ENCODE measurements around the gene APC.

The APC gene

GRCh38 chr5:112772124-112772523 lies 34.4 kb downstream of the APC start:
- Histone ChIP-seq H3K9ac (ENCODE audit: low read depth in 1 of 2, low read length in 2 of 2) (no peak overlapping the region), H3K36me3 (ENCODE audit: control insufficient read depth in 1 of 2, insufficient read depth in 2 of 2, low read length in 2 of 2) (peaks cover 7 to 10% of the 10 kb centered on the region in 2 donors), H3K9me3 (ENCODE audit: control insufficient read depth in 1 of 2, low read length in 2 of 2) (no peaks in the 10 kb centered on the region), H3K27ac (ENCODE audit: low read depth, low read length) (no peak overlapping the region), H3K4me1 (ENCODE audit: control insufficient read depth in 1 of 2, insufficient read depth in 2 of 2, low read length in 2 of 2) (peaks cover 0 to 7% of the 10 kb centered on the region in 2 donors), H3K27me3 (ENCODE audit: control insufficient read depth in 1 of 2, insufficient read depth in 2 of 2, low read length in 2 of 2) (no peaks in the 10 kb centered on the region), H3K4me3 (ENCODE audit: low read depth in 1 of 2, low read length in 2 of 2) (no peak overlapping the region)

- H3K4me3 ChIP-seq (ENCODE audit: low read depth in 1 of 2, low read length in 2 of 2): no peak overlapping the region
- H3K9ac ChIP-seq (ENCODE audit: low read depth in 1 of 2, low read length in 2 of 2): no peak overlapping the region
- no peaks in the 10 kb centered on the region for H3K27me3 ChIP-seq (ENCODE audit: control insufficient read depth in 1 of 2, insufficient read depth in 2 of 2, low read length in 2 of 2)
- peaks cover 5 to 9% of the 10 kb centered on the region in 2 donors for H3K36me3 ChIP-seq (ENCODE audit: control insufficient read depth in 1 of 2, insufficient read depth in 2 of 2, low read length in 2 of 2)
- H3K9me3 ChIP-seq (ENCODE audit: control insufficient read depth in 1 of 2, low read length in 2 of 2): no peaks in the 10 kb centered on the region
- H3K27ac ChIP-seq (ENCODE audit: low read depth, low read length): no peak overlapping the region
- peaks cover 0 to 4% of the 10 kb centered on the region in 2 donors for H3K4me1 ChIP-seq (ENCODE audit: control insufficient read depth in 1 of 2, insufficient read depth in 2 of 2, low read length in 2 of 2)
Observed at GRCh38 chr5:112776301-112776856, 38.7 kb downstream of the APC start.

GRCh38 chr5:112779531-112779930 lies 41.8 kb downstream of the APC start:
- H3K36me3 ChIP-seq (ENCODE audit: control insufficient read depth in 1 of 2, insufficient read depth in 2 of 2, low read length in 2 of 2): peaks cover 8 to 19% of the 10 kb centered on the region in 2 donors
- H3K27me3 ChIP-seq (ENCODE audit: control insufficient read depth in 1 of 2, insufficient read depth in 2 of 2, low read length in 2 of 2): no peaks in the 10 kb centered on the region
- H3K9me3 ChIP-seq (ENCODE audit: control insufficient read depth in 1 of 2, low read length in 2 of 2): no peaks in the 10 kb centered on the region
- no peak overlapping the region for H3K27ac ChIP-seq (ENCODE audit: low read depth, low read length)
- no peaks in the 10 kb centered on the region for H3K4me1 ChIP-seq (ENCODE audit: control insufficient read depth in 1 of 2, insufficient read depth in 2 of 2, low read length in 2 of 2)
- H3K9ac ChIP-seq (ENCODE audit: low read depth in 1 of 2, low read length in 2 of 2): no peak overlapping the region
- no peak overlapping the region for H3K4me3 ChIP-seq (ENCODE audit: low read depth in 1 of 2, low read length in 2 of 2)

- Histone ChIP-seq H3K9ac (ENCODE audit: low read depth in 1 of 2, low read length in 2 of 2) (no peak overlapping the region), H3K4me3 (ENCODE audit: low read depth in 1 of 2, low read length in 2 of 2) (no peak overlapping the region), H3K36me3 (ENCODE audit: control insufficient read depth in 1 of 2, insufficient read depth in 2 of 2, low read length in 2 of 2) (peaks cover 3 to 23% of the 10 kb centered on the region in 2 donors), H3K27ac (ENCODE audit: low read depth, low read length) (peak overlapping the region; percentile 14), H3K9me3 (ENCODE audit: control insufficient read depth in 1 of 2, low read length in 2 of 2) (no peaks in the 10 kb centered on the region), H3K4me1 (ENCODE audit: control insufficient read depth in 1 of 2, insufficient read depth in 2 of 2, low read length in 2 of 2) (no peaks in the 10 kb centered on the region), H3K27me3 (ENCODE audit: control insufficient read depth in 1 of 2, insufficient read depth in 2 of 2, low read length in 2 of 2) (no peaks in the 10 kb centered on the region)
Observed at GRCh38 chr5:112784726-112785125, 47.0 kb downstream of the APC start.

- no peak overlapping the region for H3K4me3 ChIP-seq (ENCODE audit: low read depth in 1 of 2, low read length in 2 of 2)
- no peak overlapping the region for H3K9ac ChIP-seq (ENCODE audit: low read depth in 1 of 2, low read length in 2 of 2)
- no peaks in the 10 kb centered on the region for H3K4me1 ChIP-seq (ENCODE audit: control insufficient read depth in 1 of 2, insufficient read depth in 2 of 2, low read length in 2 of 2)
- no peaks in the 10 kb centered on the region for H3K27me3 ChIP-seq (ENCODE audit: control insufficient read depth in 1 of 2, insufficient read depth in 2 of 2, low read length in 2 of 2)
- peaks cover 1 to 8% of the 10 kb centered on the region in 2 donors for H3K36me3 ChIP-seq (ENCODE audit: control insufficient read depth in 1 of 2, insufficient read depth in 2 of 2, low read length in 2 of 2)
- no peaks in the 10 kb centered on the region for H3K9me3 ChIP-seq (ENCODE audit: control insufficient read depth in 1 of 2, low read length in 2 of 2)
- H3K27ac ChIP-seq (ENCODE audit: low read depth, low read length): no peak overlapping the region
Observed at GRCh38 chr5:112787261-112787660, 49.6 kb downstream of the APC start.

- H3K4me1 ChIP-seq (ENCODE audit: control insufficient read depth in 1 of 2, insufficient read depth in 2 of 2, low read length in 2 of 2): no peaks in the 10 kb centered on the region
- H3K27me3 ChIP-seq (ENCODE audit: control insufficient read depth in 1 of 2, insufficient read depth in 2 of 2, low read length in 2 of 2): no peaks in the 10 kb centered on the region
- no peak overlapping the region for H3K4me3 ChIP-seq (ENCODE audit: low read depth in 1 of 2, low read length in 2 of 2)
- H3K9ac ChIP-seq (ENCODE audit: low read depth in 1 of 2, low read length in 2 of 2): no peak overlapping the region
- no peak overlapping the region for H3K27ac ChIP-seq (ENCODE audit: low read depth, low read length)
- H3K9me3 ChIP-seq (ENCODE audit: control insufficient read depth in 1 of 2, low read length in 2 of 2): no peaks in the 10 kb centered on the region
- H3K36me3 ChIP-seq (ENCODE audit: control insufficient read depth in 1 of 2, insufficient read depth in 2 of 2, low read length in 2 of 2): peaks cover 2 to 9% of the 10 kb centered on the region in 2 donors
Observed at GRCh38 chr5:112787896-112788295, 50.2 kb downstream of the APC start.

GRCh38 chr5:112793201-112793600 lies 55.5 kb downstream of the APC start:
- Histone ChIP-seq H3K4me1 (ENCODE audit: control insufficient read depth in 1 of 2, insufficient read depth in 2 of 2, low read length in 2 of 2) (no peaks in the 10 kb centered on the region), H3K4me3 (ENCODE audit: low read depth in 1 of 2, low read length in 2 of 2) (no peak overlapping the region), H3K36me3 (ENCODE audit: control insufficient read depth in 1 of 2, insufficient read depth in 2 of 2, low read length in 2 of 2) (peaks cover 11 to 16% of the 10 kb centered on the region in 2 donors), H3K9ac (ENCODE audit: low read depth in 1 of 2, low read length in 2 of 2) (no peak overlapping the region), H3K27ac (ENCODE audit: low read depth, low read length) (no peak overlapping the region), H3K9me3 (ENCODE audit: control insufficient read depth in 1 of 2, low read length in 2 of 2) (no peaks in the 10 kb centered on the region), H3K27me3 (ENCODE audit: control insufficient read depth in 1 of 2, insufficient read depth in 2 of 2, low read length in 2 of 2) (no peaks in the 10 kb centered on the region)

- peaks cover 12 to 16% of the 10 kb centered on the region in 2 donors for H3K36me3 ChIP-seq (ENCODE audit: control insufficient read depth in 1 of 2, insufficient read depth in 2 of 2, low read length in 2 of 2)
- no peaks in the 10 kb centered on the region for H3K4me1 ChIP-seq (ENCODE audit: control insufficient read depth in 1 of 2, insufficient read depth in 2 of 2, low read length in 2 of 2)
- no peak overlapping the region for H3K4me3 ChIP-seq (ENCODE audit: low read depth in 1 of 2, low read length in 2 of 2)
- H3K27me3 ChIP-seq (ENCODE audit: control insufficient read depth in 1 of 2, insufficient read depth in 2 of 2, low read length in 2 of 2): no peaks in the 10 kb centered on the region
- no peak overlapping the region for H3K27ac ChIP-seq (ENCODE audit: low read depth, low read length)
- no peaks in the 10 kb centered on the region for H3K9me3 ChIP-seq (ENCODE audit: control insufficient read depth in 1 of 2, low read length in 2 of 2)
- H3K9ac ChIP-seq (ENCODE audit: low read depth in 1 of 2, low read length in 2 of 2): no peak overlapping the region
Observed at GRCh38 chr5:112794410-112794809, 56.7 kb downstream of the APC start.

GRCh38 chr5:112795342-112795741 lies 57.7 kb downstream of the APC start:
- peaks cover 12 to 16% of the 10 kb centered on the region in 2 donors for H3K36me3 ChIP-seq (ENCODE audit: control insufficient read depth in 1 of 2, insufficient read depth in 2 of 2, low read length in 2 of 2)
- H3K4me3 ChIP-seq (ENCODE audit: low read depth in 1 of 2, low read length in 2 of 2): no peak overlapping the region
- H3K4me1 ChIP-seq (ENCODE audit: control insufficient read depth in 1 of 2, insufficient read depth in 2 of 2, low read length in 2 of 2): no peaks in the 10 kb centered on the region
- H3K9me3 ChIP-seq (ENCODE audit: control insufficient read depth in 1 of 2, low read length in 2 of 2): no peaks in the 10 kb centered on the region
- no peak overlapping the region for H3K27ac ChIP-seq (ENCODE audit: low read depth, low read length)
- no peak overlapping the region for H3K9ac ChIP-seq (ENCODE audit: low read depth in 1 of 2, low read length in 2 of 2)
- H3K27me3 ChIP-seq (ENCODE audit: control insufficient read depth in 1 of 2, insufficient read depth in 2 of 2, low read length in 2 of 2): no peaks in the 10 kb centered on the region

- peaks cover 12 to 20% of the 10 kb centered on the region in 2 donors for H3K36me3 ChIP-seq (ENCODE audit: control insufficient read depth in 1 of 2, insufficient read depth in 2 of 2, low read length in 2 of 2)
- H3K4me3 ChIP-seq (ENCODE audit: low read depth in 1 of 2, low read length in 2 of 2): no peak overlapping the region
- H3K9me3 ChIP-seq (ENCODE audit: control insufficient read depth in 1 of 2, low read length in 2 of 2): no peaks in the 10 kb centered on the region
- H3K4me1 ChIP-seq (ENCODE audit: control insufficient read depth in 1 of 2, insufficient read depth in 2 of 2, low read length in 2 of 2): no peaks in the 10 kb centered on the region
- no peak overlapping the region for H3K27ac ChIP-seq (ENCODE audit: low read depth, low read length)
- H3K9ac ChIP-seq (ENCODE audit: low read depth in 1 of 2, low read length in 2 of 2): no peak overlapping the region
- H3K27me3 ChIP-seq (ENCODE audit: control insufficient read depth in 1 of 2, insufficient read depth in 2 of 2, low read length in 2 of 2): no peaks in the 10 kb centered on the region
Observed at GRCh38 chr5:112795944-112796678, 58.4 kb downstream of the APC start.
